Neutrophil (primary cell): Measurements from ENCODE around the gene FKBP1B.
A peak's percentile ranks its signal among the peaks of the same experiment; 100 is the strongest.

Experiments
- H3K27ac ChIP-seq: fragments of 200-600 bp; sonication (generic); 2 replicates; pipeline ENCODE4 v1.5.1; 2016; ENCODE audit warnings: mild to moderate bottlenecking, moderate library complexity
- H3K27me3 ChIP-seq: fragments of 200-600 bp; sonication (generic); 2 replicates; pipeline ENCODE4 v1.6.0; 2016; ENCODE audit warnings: mild to moderate bottlenecking
- H3K36me3 ChIP-seq: fragments of 200-600 bp; sonication (generic); 2 replicates; pipeline ENCODE4 v1.5.1; 2017
- H3K4me1 ChIP-seq, 2 experiments: fragments of 200-600 bp in 1 of 2; sonication (generic) in 1 of 2; 1 replicate in 1 of 2; 2 replicates in 1 of 2; pipeline versions ENCODE4 v1.5.1 to v1.6.1; 2013 to 2016; ENCODE audit warnings: low read depth in 1 of 2, low read length in 1 of 2, mild to moderate bottlenecking in 1 of 2, moderate library complexity in 1 of 2; ENCODE audit not compliant: control insufficient read depth in 1 of 2, insufficient read depth in 1 of 2
- H3K4me3 ChIP-seq, 2 experiments: fragments of 200-600 bp in 1 of 2; sonication (generic) in 1 of 2; 1 replicate in 1 of 2; 2 replicates in 1 of 2; pipeline ENCODE4 v1.5.1; 2013 to 2016; ENCODE audit warnings: low read depth in 1 of 2, low read length in 1 of 2, mild to moderate bottlenecking in 1 of 2, moderate library complexity in 1 of 2
- H3K9me3 ChIP-seq: fragments of 200-600 bp; sonication (generic); 2 replicates; pipeline ENCODE4 v1.5.1; 2016
- TF ChIP-seq, protein P1 (sequence below): fragments of 200-600 bp; sonication (generic); IDR thresholded peaks from 2 replicates; pipeline ENCODE4 v1.5.1; 2016; ENCODE audit warnings: antibody characterized with exemption

The FKBP1B gene

GRCh38 chr2:24050041-24050979, 769 bp downstream of the FKBP1B start:
- H3K36me3 ChIP-seq, result no peaks in the 10 kb centered on the region
- TF ChIP-seq, protein P1, sequence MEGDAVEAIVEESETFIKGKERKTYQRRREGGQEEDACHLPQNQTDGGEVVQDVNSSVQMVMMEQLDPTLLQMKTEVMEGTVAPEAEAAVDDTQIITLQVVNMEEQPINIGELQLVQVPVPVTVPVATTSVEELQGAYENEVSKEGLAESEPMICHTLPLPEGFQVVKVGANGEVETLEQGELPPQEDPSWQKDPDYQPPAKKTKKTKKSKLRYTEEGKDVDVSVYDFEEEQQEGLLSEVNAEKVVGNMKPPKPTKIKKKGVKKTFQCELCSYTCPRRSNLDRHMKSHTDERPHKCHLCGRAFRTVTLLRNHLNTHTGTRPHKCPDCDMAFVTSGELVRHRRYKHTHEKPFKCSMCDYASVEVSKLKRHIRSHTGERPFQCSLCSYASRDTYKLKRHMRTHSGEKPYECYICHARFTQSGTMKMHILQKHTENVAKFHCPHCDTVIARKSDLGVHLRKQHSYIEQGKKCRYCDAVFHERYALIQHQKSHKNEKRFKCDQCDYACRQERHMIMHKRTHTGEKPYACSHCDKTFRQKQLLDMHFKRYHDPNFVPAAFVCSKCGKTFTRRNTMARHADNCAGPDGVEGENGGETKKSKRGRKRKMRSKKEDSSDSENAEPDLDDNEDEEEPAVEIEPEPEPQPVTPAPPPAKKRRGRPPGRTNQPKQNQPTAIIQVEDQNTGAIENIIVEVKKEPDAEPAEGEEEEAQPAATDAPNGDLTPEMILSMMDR, result no peak
- no peaks in the 10 kb centered on the region for H3K9me3 ChIP-seq
- peak overlapping the region; percentile 29 to 53 for H3K4me3 ChIP-seq
- peaks cover 29 to 31% of the 10 kb centered on the region in 2 experiments for H3K4me1 ChIP-seq
- peaks cover 69% of the 10 kb centered on the region for H3K27me3 ChIP-seq
- no peak overlapping the region for H3K27ac ChIP-seq

- Histone ChIP-seq H3K36me3 (no peaks in the 10 kb centered on the region), H3K4me3 (no peak overlapping the region), H3K9me3 (no peaks in the 10 kb centered on the region), H3K4me1 (peaks cover 26 to 27% of the 10 kb centered on the region in 2 experiments), H3K27me3 (peaks cover 62% of the 10 kb centered on the region), H3K27ac (no peak overlapping the region)
- TF ChIP-seq, protein P1, result no peak
Observed at GRCh38 chr2:24051833-24052232, 2.3 kb downstream of the FKBP1B start.

DNA sequence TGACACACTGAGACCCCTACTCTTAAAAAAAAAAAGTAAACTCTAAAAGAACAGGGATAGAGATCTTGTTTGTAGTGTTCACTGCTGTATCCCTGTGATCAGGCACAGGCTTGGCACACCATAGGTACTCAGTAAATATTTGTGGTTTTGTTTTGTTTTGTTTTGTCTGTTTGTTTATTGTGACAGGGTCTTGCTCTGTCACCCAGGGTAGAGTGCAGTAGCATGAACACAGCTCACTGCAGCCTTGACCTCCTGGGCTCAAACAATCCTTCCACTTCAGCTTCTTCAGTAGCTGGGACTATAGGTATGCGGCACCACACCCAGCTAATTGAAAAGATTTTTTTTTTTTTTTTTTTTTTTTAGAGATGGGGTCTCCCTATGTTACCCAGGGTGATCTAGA, 3.4 kb downstream of the FKBP1B start:
- Histone ChIP-seq H3K27me3 (peaks cover 51% of the 10 kb centered on the region), H3K27ac (no peak overlapping the region), H3K9me3 (no peaks in the 10 kb centered on the region), H3K4me3 (no peak overlapping the region), H3K4me1 (peaks cover 16 to 18% of the 10 kb centered on the region in 2 experiments), H3K36me3 (no peaks in the 10 kb centered on the region)
- TF ChIP-seq, protein P1, result no peak

- H3K4me3 ChIP-seq, result no peak overlapping the region
- H3K27ac ChIP-seq, result no peak overlapping the region
- no peaks in the 10 kb centered on the region for H3K9me3 ChIP-seq
- no peaks in the 10 kb centered on the region for H3K36me3 ChIP-seq
- TF ChIP-seq, protein P1, result no peak
- peaks cover 7 to 10% of the 10 kb centered on the region in 2 experiments for H3K4me1 ChIP-seq
- H3K27me3 ChIP-seq, result peaks cover 36% of the 10 kb centered on the region
Observed at GRCh38 chr2:24054366-24055010, 4.9 kb downstream of the FKBP1B start.

DNA sequence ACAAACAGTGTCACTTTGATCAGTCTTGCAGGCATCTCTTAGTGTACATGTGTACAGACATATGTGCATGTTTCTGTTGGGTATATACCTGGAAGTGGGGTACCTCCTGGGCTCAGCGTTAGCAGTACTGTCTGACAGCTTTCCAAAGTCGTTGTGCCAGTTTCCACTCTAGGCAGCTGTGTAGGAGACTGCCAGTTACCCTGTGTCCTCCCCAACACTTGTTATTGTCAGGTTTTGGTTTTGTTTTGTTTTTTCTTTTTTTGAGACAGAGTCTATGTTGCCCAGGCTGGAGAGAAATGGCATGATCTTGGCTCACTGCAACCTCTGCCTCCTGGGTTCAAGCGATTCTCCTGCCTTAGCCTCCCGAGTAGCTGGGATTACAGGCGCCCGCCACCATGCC, 6.2 kb downstream of the FKBP1B start:
- peaks cover 23% of the 10 kb centered on the region for H3K27me3 ChIP-seq
- TF ChIP-seq, protein P1, result no peak
- no peak overlapping the region for H3K4me3 ChIP-seq
- H3K9me3 ChIP-seq, result no peaks in the 10 kb centered on the region
- H3K4me1 ChIP-seq, result peaks cover 4 to 5% of the 10 kb centered on the region in 2 experiments
- H3K36me3 ChIP-seq, result no peaks in the 10 kb centered on the region
- no peak overlapping the region for H3K27ac ChIP-seq
